CD4-positive, alpha-beta T cell (primary cell): Measurements from ENCODE around the gene PLXDC2. TPM values are rescaled to one million over a fixed set of nuclear protein-coding genes. Genes with fewer than 3 reads are reported as not detected.

Experiments
- ATAC-seq: fragments of 200-7000 bp; cut with Tn5 transposase; one replicate; pipeline ENCODE4 v1.10.0; 2022; ENCODE audit warnings: mild to moderate bottlenecking; ENCODE audit not compliant: poor library complexity
- CTCF ChIA-PET: fragments of 350-600 bp; sonication (Branson Sonifier 250); formaldehyde crosslinking; loops from one replicate; lab custom pipeline; 2021; ENCODE audit warnings: antibody characterized with exemption, inconsistent platforms; lab: Charles Lee
- POLR2A ChIA-PET: fragments of 350-600 bp; sonication (Branson Sonifier 250); formaldehyde crosslinking; loops from one replicate; lab custom pipeline; 2021; ENCODE audit warnings: antibody characterized with exemption, inconsistent platforms; lab: Charles Lee
- DNase-seq, 14 experiments: peaks; one replicate each; pipeline ENCODE4 v3.0.0-alpha.2; 2013 to 2020; ENCODE audit warnings: mixed read lengths in 2 of 14
- H3K27ac ChIP-seq, 2 donors: one replicate each; pipeline versions ENCODE4 v1.5.1 to v1.7.0; 2013; ENCODE audit warnings: low read length in 2 of 2, low read depth in 1 of 2, mild to moderate bottlenecking in 1 of 2
- H3K27me3 ChIP-seq, 2 experiments: 1 replicate in 1 of 2; 2 replicates in 1 of 2; pipeline versions ENCODE4 v1.6.1 to v1.7.0; 2013; ENCODE audit warnings: low read length in 2 of 2, control low read depth in 1 of 2, mild to moderate bottlenecking in 1 of 2, moderate library complexity in 1 of 2; ENCODE audit not compliant: insufficient read depth in 2 of 2, control insufficient read depth in 1 of 2
- H3K36me3 ChIP-seq: one replicate; pipeline ENCODE4 v1.6.1; 2013; ENCODE audit warnings: low read length, control low read depth; ENCODE audit not compliant: insufficient read depth
- H3K4me1 ChIP-seq: one replicate; pipeline ENCODE4 v1.6.1; 2013; ENCODE audit warnings: low read length, control low read depth; ENCODE audit not compliant: insufficient read depth
- H3K4me3 ChIP-seq: one replicate; pipeline ENCODE4 v1.5.1; 2013; ENCODE audit warnings: mild to moderate bottlenecking, low read length, moderate library complexity
- H3K9me3 ChIP-seq, 2 experiments: 1 replicate in 1 of 2; 2 replicates in 1 of 2; pipeline versions ENCODE4 v1.6.1 to v1.7.0; 2013; ENCODE audit warnings: low read length in 2 of 2, mild to moderate bottlenecking in 2 of 2, control low read depth in 1 of 2, moderate library complexity in 1 of 2; ENCODE audit not compliant: control insufficient read depth in 1 of 2, insufficient read depth in 1 of 2
- H3K27ac Mint-ChIP-seq: one replicate; pipeline ENCODE4 v1.8.0; 2020; ENCODE audit warnings: mixed read lengths
- H3K27me3 Mint-ChIP-seq: one replicate; pipeline ENCODE4 v1.8.0; 2021; ENCODE audit warnings: mixed read lengths
- H3K36me3 Mint-ChIP-seq: one replicate; pipeline ENCODE4 v1.8.0; 2021; ENCODE audit warnings: low read depth, mixed read lengths
- H3K4me1 Mint-ChIP-seq: one replicate; pipeline ENCODE4 v1.8.0; 2021; ENCODE audit warnings: low read depth, mixed read lengths
- H3K4me3 Mint-ChIP-seq: one replicate; pipeline ENCODE4 v1.8.0; 2020; ENCODE audit warnings: mild to moderate bottlenecking, mixed read lengths
- H3K9me3 Mint-ChIP-seq: one replicate; pipeline ENCODE4 v1.8.0; 2020; ENCODE audit warnings: mixed read lengths
- CTCF ChIP-seq: fragments of 200-600 bp; IDR thresholded peaks from one replicate; pipeline ENCODE4 v1.8.0; 2022; ENCODE audit warnings: antibody characterized with exemption, mild to moderate bottlenecking
- intact Hi-C, 2 experiments: fragments of 100-400 bp; cut with DNase I in 1 of 2; cut with micrococcal nuclease in 1 of 2; formaldehyde crosslinking; loops; one replicate each; pipeline versions ENCODE4 v1.15.1 to v1.9.0; 2023 to 2025; cut with DNase I, micrococcal nuclease
- total RNA-seq, 174 experiments: library from RNA in 2 of 174; stranded (reverse) in 2 of 174; gene quantifications; one replicate each; pipeline ENCODE4 v1.2.3 and lab custom pipeline; 2021 to 2026

The PLXDC2 gene
- total RNA-seq, 2 experiments from 2014 or later: 0.41 to 0.61 TPM

- POLR2A ChIA-PET: no interaction called here
- H3K4me3 Mint-ChIP-seq: no peak overlapping the region
- ATAC-seq: no peak
Measured at GRCh38 chr10:20162123-20162522, 345.9 kb downstream of the PLXDC2 start.

GRCh38 chr10:20166096-20166675 lies 350.0 kb downstream of the PLXDC2 start:
- CTCF ChIA-PET: no interaction called here
- H3K9me3 Mint-ChIP-seq: peaks cover 3% of the 10 kb centered on the region
- TF ChIP-seq CTCF: no peak
- no peaks in the 10 kb centered on the region for H3K4me1 Mint-ChIP-seq
- Histone ChIP-seq H3K36me3 (no peaks in the 10 kb centered on the region), H3K27ac (no peak overlapping the region), H3K9me3 (peaks cover 0 to 3% of the 10 kb centered on the region in 2 experiments), H3K27me3 (no peaks in the 10 kb centered on the region), H3K4me1 (no peaks in the 10 kb centered on the region), H3K4me3 (no peak overlapping the region)
- intact Hi-C loops: no loop called here
- no peaks in the 10 kb centered on the region for H3K36me3 Mint-ChIP-seq
- ATAC-seq: no peak
- H3K27me3 Mint-ChIP-seq: no peaks in the 10 kb centered on the region
- H3K27ac Mint-ChIP-seq: no peak overlapping the region
- no peak for DNase-seq
- H3K4me3 Mint-ChIP-seq: no peak overlapping the region
- POLR2A ChIA-PET: no interaction called here

More at GRCh38 chr10:20162123-20162522, 345.9 kb downstream of the PLXDC2 start:
- peaks cover 3% of the 10 kb centered on the region for H3K9me3 Mint-ChIP-seq
- TF ChIP-seq CTCF: no peak
- H3K4me3 ChIP-seq: no peak overlapping the region
- no peaks in the 10 kb centered on the region for H3K4me1 Mint-ChIP-seq
- no peaks in the 10 kb centered on the region for H3K27me3 ChIP-seq
- CTCF ChIA-PET: no interaction called here
- H3K27ac Mint-ChIP-seq: no peak overlapping the region
- H3K27ac ChIP-seq: no peak overlapping the region
- H3K9me3 ChIP-seq: no peaks in the 10 kb centered on the region
- intact Hi-C loops: no loop called here
- H3K36me3 Mint-ChIP-seq: no peaks in the 10 kb centered on the region
- H3K27me3 Mint-ChIP-seq: no peaks in the 10 kb centered on the region
- no peaks in the 10 kb centered on the region for H3K36me3 ChIP-seq
- DNase-seq: no peak
- H3K4me1 ChIP-seq: no peaks in the 10 kb centered on the region

GRCh38 chr10:20170661-20171060 lies 354.4 kb downstream of the PLXDC2 start:
- H3K27me3 ChIP-seq: no peaks in the 10 kb centered on the region
- ChIA-PET POLR2A (no interaction called here), CTCF (no interaction called here)
- H3K27ac ChIP-seq: no peak overlapping the region
- Mint-ChIP-seq H3K27ac (no peak overlapping the region), H3K9me3 (no peaks in the 10 kb centered on the region), H3K4me1 (no peaks in the 10 kb centered on the region), H3K27me3 (no peaks in the 10 kb centered on the region), H3K4me3 (no peak overlapping the region), H3K36me3 (no peaks in the 10 kb centered on the region)
- no peak for DNase-seq
- H3K4me3 ChIP-seq: no peak overlapping the region
- no peak for ATAC-seq
- peaks cover 0 to 3% of the 10 kb centered on the region in 2 experiments for H3K9me3 ChIP-seq
- no peak for TF ChIP-seq CTCF
- intact Hi-C loops: no loop called here
- no peaks in the 10 kb centered on the region for H3K36me3 ChIP-seq
- H3K4me1 ChIP-seq: no peaks in the 10 kb centered on the region
